KMS-11 (cell line): Measurements from ENCODE around the gene AKAP10.

ENCODE experiments used
- H2AFZ ChIP-seq: fragments of 200-600 bp; sonication (generic); 2 replicates; pipeline ENCODE4 v1.6.1; 2016; ENCODE audit warnings: antibody characterized with exemption, mixed run types, low read depth
- H3K27ac ChIP-seq: fragments of 200-600 bp; sonication (generic); 2 replicates; pipeline ENCODE4 v1.6.1; 2016; ENCODE audit warnings: mild to moderate bottlenecking, mixed run types
- H3K27me3 ChIP-seq: fragments of 200-600 bp; sonication (generic); 2 replicates; pipeline ENCODE4 v1.6.1; 2017; ENCODE audit warnings: mild to moderate bottlenecking, low read depth, mixed run types, moderate library complexity; ENCODE audit not compliant: insufficient read depth
- H3K36me3 ChIP-seq: fragments of 200-600 bp; sonication (generic); 2 replicates; pipeline ENCODE4 v1.6.1; 2017; ENCODE audit warnings: mild to moderate bottlenecking, mixed run types; ENCODE audit not compliant: insufficient read depth
- H3K4me1 ChIP-seq: fragments of 200-600 bp; sonication (generic); 2 replicates; pipeline ENCODE4 v1.6.1; 2016; ENCODE audit warnings: mild to moderate bottlenecking, low read depth, mixed run types; ENCODE audit not compliant: poor library complexity, severe bottlenecking
- H3K4me2 ChIP-seq: fragments of 200-600 bp; sonication (generic); 2 replicates; pipeline ENCODE4 v1.7.0; 2016; ENCODE audit warnings: mild to moderate bottlenecking, mixed run types
- H3K4me3 ChIP-seq: fragments of 200-600 bp; sonication (generic); IDR thresholded peaks from 2 replicates; pipeline ENCODE4 v1.6.1; 2017; ENCODE audit warnings: low read depth, low read length, mixed read lengths; ENCODE audit not compliant: insufficient read depth
- H3K79me2 ChIP-seq: fragments of 200-600 bp; sonication (generic); 2 replicates; pipeline ENCODE4 v1.6.1; 2016; ENCODE audit warnings: low read depth, mixed run types; ENCODE audit not compliant: insufficient read depth
- H3K9ac ChIP-seq: fragments of 200-600 bp; sonication (generic); 2 replicates; pipeline ENCODE4 v1.6.1; 2016; ENCODE audit warnings: mild to moderate bottlenecking, mixed run types
- H4K20me1 ChIP-seq: fragments of 200-600 bp; sonication (generic); 2 replicates; pipeline ENCODE4 v1.6.1; 2016; ENCODE audit warnings: mild to moderate bottlenecking, mixed run types; ENCODE audit not compliant: insufficient read depth
- CTCF ChIP-seq: fragments of 200-600 bp; sonication (generic); conservative IDR thresholded peaks from 2 replicates; pipeline ENCODE4 v1.6.1; 2017; ENCODE audit warnings: low read depth, mild to moderate bottlenecking, antibody characterized with exemption, low read length, moderate library complexity, mixed read lengths

Gene AKAP10

GRCh38 chr17:19992803-19993713 is 15.4 kb upstream of the AKAP10 start:
- no peak overlapping the region for H3K4me3 ChIP-seq
- H3K79me2 ChIP-seq: no peaks in the 10 kb centered on the region
- H3K27me3 ChIP-seq: no peaks in the 10 kb centered on the region
- peak overlapping the region; percentile 60; the same call in 1 of the 2 replicates for H2AFZ ChIP-seq
- H3K27ac ChIP-seq: peak overlapping the region; percentile 16; the same call in 1 of the 2 replicates
- no peaks in the 10 kb centered on the region for H4K20me1 ChIP-seq
- peak; percentile 78 for TF ChIP-seq CTCF
- H3K9ac ChIP-seq: peak overlapping the region; percentile 29; the same call in 1 of the 2 replicates
- peaks cover 4% of the 10 kb centered on the region for H3K4me1 ChIP-seq
- H3K36me3 ChIP-seq: no peaks in the 10 kb centered on the region
- H3K4me2 ChIP-seq: peak overlapping the region; percentile 47; the same call in 1 of the 2 replicates

GRCh38 chr17:19991252-19991885 is 13.7 kb upstream of the AKAP10 start:
- no peak overlapping the region for H3K9ac ChIP-seq
- TF ChIP-seq CTCF: no peak

GRCh38 chr17:19987897-19988296 is 10.3 kb upstream of the AKAP10 start:
- no peak overlapping the region for H3K4me2 ChIP-seq
- no peaks in the 10 kb centered on the region for H3K27me3 ChIP-seq
- no peaks in the 10 kb centered on the region for H3K79me2 ChIP-seq
- H3K4me3 ChIP-seq: no peak overlapping the region
- H3K9ac ChIP-seq: no peak overlapping the region
- H3K27ac ChIP-seq: no peak overlapping the region
- peaks cover 4% of the 10 kb centered on the region for H3K4me1 ChIP-seq
- no peak overlapping the region for H2AFZ ChIP-seq
- H4K20me1 ChIP-seq: no peaks in the 10 kb centered on the region
- no peaks in the 10 kb centered on the region for H3K36me3 ChIP-seq
- no peak for TF ChIP-seq CTCF

More at GRCh38 chr17:19991252-19991885, 13.7 kb upstream of the AKAP10 start:
- Histone ChIP-seq H2AFZ (no peak overlapping the region), H3K79me2 (no peaks in the 10 kb centered on the region), H3K36me3 (no peaks in the 10 kb centered on the region), H3K4me3 (no peak overlapping the region), H3K27ac (no peak overlapping the region), H3K4me2 (no peak overlapping the region), H3K27me3 (no peaks in the 10 kb centered on the region), H3K4me1 (peaks cover 4% of the 10 kb centered on the region), H4K20me1 (no peaks in the 10 kb centered on the region)

GRCh38 chr17:19986941-19987861 is 9.6 kb upstream of the AKAP10 start:
- no peak for TF ChIP-seq CTCF
- H3K27ac ChIP-seq: no peak overlapping the region
- no peak overlapping the region for H2AFZ ChIP-seq
- no peaks in the 10 kb centered on the region for H4K20me1 ChIP-seq
- H3K36me3 ChIP-seq: no peaks in the 10 kb centered on the region
- no peak overlapping the region for H3K4me2 ChIP-seq
- no peak overlapping the region for H3K9ac ChIP-seq
- no peaks in the 10 kb centered on the region for H3K79me2 ChIP-seq
- no peaks in the 10 kb centered on the region for H3K4me1 ChIP-seq
- H3K4me3 ChIP-seq: no peak overlapping the region
- no peaks in the 10 kb centered on the region for H3K27me3 ChIP-seq
